ENCODE measurements around the gene SORCS1.

Gene SORCS1

GRCh38 chr10:106637873-106638272 lies 526.6 kb downstream of the SORCS1 start:
- DNase-seq, result no peak

GRCh38 chr10:106636766-106637491 lies 527.6 kb downstream of the SORCS1 start:
- DNase-seq, result no peak

- no peak for DNase-seq
Observed at GRCh38 chr10:106635947-106636346, 528.6 kb downstream of the SORCS1 start.

GRCh38 chr10:106631016-106631702 lies 533.3 kb downstream of the SORCS1 start:
- no peak for DNase-seq

GRCh38 chr10:106626371-106626770 lies 538.1 kb downstream of the SORCS1 start:
- no peak for DNase-seq

- DNase-seq, result no peak
Observed at GRCh38 chr10:106625751-106626150, 538.8 kb downstream of the SORCS1 start.

- DNase-seq, result no peak
Observed at GRCh38 chr10:106619346-106619745, 545.2 kb downstream of the SORCS1 start.

- no peak for DNase-seq
Observed at GRCh38 chr10:106618646-106619045, 545.9 kb downstream of the SORCS1 start.

- no peak for DNase-seq
Observed at GRCh38 chr10:106615081-106615480, 549.4 kb downstream of the SORCS1 start.

- DNase-seq, result no peak
Observed at GRCh38 chr10:106614293-106614692, 550.2 kb downstream of the SORCS1 start.

- DNase-seq, result no peak
Observed at GRCh38 chr10:106612381-106612780, 552.1 kb downstream of the SORCS1 start.

GRCh38 chr10:106609470-106610266 lies 554.8 kb downstream of the SORCS1 start:
- no peak for DNase-seq

GRCh38 chr10:106608066-106608465 lies 556.4 kb downstream of the SORCS1 start:
- no peak for DNase-seq

GRCh38 chr10:106595281-106595680 lies 569.2 kb downstream of the SORCS1 start:
- DNase-seq, result no peak

- DNase-seq, result no peak
Observed at GRCh38 chr10:106593876-106594275, 570.6 kb downstream of the SORCS1 start.

GRCh38 chr10:106592396-106592795 lies 572.1 kb downstream of the SORCS1 start:
- no peak for DNase-seq

GRCh38 chr10:106582291-106582690 lies 582.2 kb downstream of the SORCS1 start:
- no peak for DNase-seq

- no peak for DNase-seq
Observed at GRCh38 chr10:106577756-106578155, 586.8 kb downstream of the SORCS1 start.

- DNase-seq, result no peak
Observed at GRCh38 chr10:106577266-106577665, 587.2 kb downstream of the SORCS1 start.

GRCh38 chr10:106576534-106576933 lies 588.0 kb downstream of the SORCS1 start:
- no peak for DNase-seq

- no peak for DNase-seq
Observed at GRCh38 chr10:106573106-106573505, 591.4 kb downstream of the SORCS1 start.

GRCh38 chr10:106571192-106571946 lies 593.1 kb downstream of the SORCS1 start:
- no peak for DNase-seq

GRCh38 chr10:106570268-106570667 lies 594.2 kb downstream of the SORCS1 start:
- DNase-seq, result no peak

All from activated CD4-positive, alpha-beta T cell treated with anti-CD3 and anti-CD28 coated beads, Interleukin-2, amount 50 U/mL, for 48 hours (primary cell).